ENCODE data around the gene PGS1. TPM values are rescaled to one million over a fixed set of nuclear protein-coding genes. Genes with fewer than 3 reads are reported as not detected.

PGS1 gene
- total RNA-seq, 1 experiment from 2014 or later: 25.7 TPM

DNA sequence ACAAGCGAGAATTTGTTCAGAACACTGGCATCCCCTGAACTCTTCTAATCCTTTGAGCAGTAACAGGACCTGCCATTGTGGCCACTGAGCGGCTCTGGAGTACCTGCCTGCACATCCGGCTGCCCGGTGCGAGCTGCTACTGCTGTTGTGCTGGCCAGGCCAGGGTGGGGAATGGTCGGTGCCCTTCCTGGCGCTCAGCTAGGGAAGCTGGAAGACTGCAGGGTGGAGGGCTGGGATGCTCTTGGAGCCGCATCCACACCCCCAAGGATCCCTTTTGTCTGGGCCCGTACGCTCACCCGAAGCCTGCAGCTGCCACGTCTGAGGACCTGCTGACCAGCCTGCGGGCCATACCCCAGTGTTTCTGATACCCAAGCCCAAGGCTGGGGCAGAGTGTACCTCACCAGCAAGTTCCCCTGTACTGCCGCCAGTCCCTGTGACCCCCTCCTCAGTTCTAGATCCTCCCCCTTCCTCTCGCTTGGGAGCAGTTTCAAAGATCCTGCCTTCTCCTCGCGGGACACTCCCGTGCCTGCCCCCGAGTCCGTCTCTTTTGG, 49.7 kb downstream of the PGS1 start:
- no peak overlapping the region for H3K4me3 Mint-ChIP-seq (ENCODE audit: unreplicated experiment)
- peaks cover 48% of the 10 kb centered on the region for H3K36me3 Mint-ChIP-seq (ENCODE audit: insufficient read depth, unreplicated experiment)
- intact Hi-C loops (cut with micrococcal nuclease): no loop called here
- no peak overlapping the region for H3K27ac Mint-ChIP-seq (ENCODE audit: low read depth, unreplicated experiment)
- H3K9me3 Mint-ChIP-seq (ENCODE audit: unreplicated experiment): no peaks in the 10 kb centered on the region
- H3K27me3 Mint-ChIP-seq (ENCODE audit: insufficient read depth, unreplicated experiment): no peaks in the 10 kb centered on the region
- ChIA-PET CTCF (interaction anchor here (0.6 to 0.7 kb wide), 3 partner anchors 130 to 194 kb away, joined by 3 read pairs; no protein-coding TSS in a partner anchor), POLR2A (no interaction called here)
- peaks cover 3% of the 10 kb centered on the region for H3K4me1 Mint-ChIP-seq (ENCODE audit: insufficient read depth, unreplicated experiment)
- BruUV-seq (replicated peaks): no TSS peak
- DNase-seq (ENCODE audit: unreplicated experiment): no peak
- TF ChIP-seq, protein P1, sequence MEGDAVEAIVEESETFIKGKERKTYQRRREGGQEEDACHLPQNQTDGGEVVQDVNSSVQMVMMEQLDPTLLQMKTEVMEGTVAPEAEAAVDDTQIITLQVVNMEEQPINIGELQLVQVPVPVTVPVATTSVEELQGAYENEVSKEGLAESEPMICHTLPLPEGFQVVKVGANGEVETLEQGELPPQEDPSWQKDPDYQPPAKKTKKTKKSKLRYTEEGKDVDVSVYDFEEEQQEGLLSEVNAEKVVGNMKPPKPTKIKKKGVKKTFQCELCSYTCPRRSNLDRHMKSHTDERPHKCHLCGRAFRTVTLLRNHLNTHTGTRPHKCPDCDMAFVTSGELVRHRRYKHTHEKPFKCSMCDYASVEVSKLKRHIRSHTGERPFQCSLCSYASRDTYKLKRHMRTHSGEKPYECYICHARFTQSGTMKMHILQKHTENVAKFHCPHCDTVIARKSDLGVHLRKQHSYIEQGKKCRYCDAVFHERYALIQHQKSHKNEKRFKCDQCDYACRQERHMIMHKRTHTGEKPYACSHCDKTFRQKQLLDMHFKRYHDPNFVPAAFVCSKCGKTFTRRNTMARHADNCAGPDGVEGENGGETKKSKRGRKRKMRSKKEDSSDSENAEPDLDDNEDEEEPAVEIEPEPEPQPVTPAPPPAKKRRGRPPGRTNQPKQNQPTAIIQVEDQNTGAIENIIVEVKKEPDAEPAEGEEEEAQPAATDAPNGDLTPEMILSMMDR (IDR thresholded peaks at IDR 0.05; ENCODE audit: unreplicated experiment): no peak

DNA sequence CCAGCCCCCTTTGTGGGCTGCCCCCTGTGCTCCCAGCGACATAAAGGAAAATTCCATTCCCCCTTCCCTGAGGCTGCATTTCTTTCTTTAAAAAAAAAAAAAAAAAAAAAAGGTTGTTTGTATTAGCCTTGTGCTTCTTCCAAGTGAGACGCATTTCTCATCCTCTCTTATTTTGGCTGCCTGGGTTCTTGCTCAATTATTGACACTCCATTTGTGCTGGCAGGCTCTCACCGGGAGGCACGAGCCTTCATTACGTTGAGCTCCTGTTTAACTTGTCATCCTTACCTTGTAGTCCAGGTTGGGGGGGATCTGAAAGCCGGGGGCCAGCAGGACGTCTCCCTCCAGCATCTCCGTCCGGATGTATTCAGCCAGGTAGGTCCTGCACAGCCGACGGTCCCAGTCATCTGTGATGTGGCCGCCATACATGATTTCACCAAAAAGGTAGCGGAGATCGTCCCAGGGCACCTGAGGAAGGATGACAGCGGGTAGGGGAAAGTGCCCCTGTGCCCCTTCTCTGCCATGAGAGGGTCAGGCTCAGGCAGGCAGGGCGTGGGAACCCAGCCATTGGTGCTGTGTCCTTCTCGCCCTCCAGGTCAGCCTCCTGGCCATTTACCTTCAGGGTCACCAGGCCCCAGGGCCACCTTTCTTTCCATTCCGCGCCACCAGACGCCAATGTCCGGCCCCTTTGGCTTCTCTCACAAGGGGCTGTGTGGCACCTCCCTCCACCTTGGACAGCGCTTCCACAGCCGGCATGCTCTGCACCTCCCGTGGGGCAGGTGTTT, 50.6 kb downstream of the PGS1 start:
- intact Hi-C loops (cut with micrococcal nuclease): no loop called here
- Mint-ChIP-seq H3K27me3 (ENCODE audit: insufficient read depth, unreplicated experiment) (no peaks in the 10 kb centered on the region), H3K4me1 (ENCODE audit: insufficient read depth, unreplicated experiment) (no peaks in the 10 kb centered on the region), H3K36me3 (ENCODE audit: insufficient read depth, unreplicated experiment) (peaks cover 41% of the 10 kb centered on the region), H3K9me3 (ENCODE audit: unreplicated experiment) (no peaks in the 10 kb centered on the region), H3K27ac (ENCODE audit: low read depth, unreplicated experiment) (no peak overlapping the region), H3K4me3 (ENCODE audit: unreplicated experiment) (no peak overlapping the region)
- no peak for DNase-seq (ENCODE audit: unreplicated experiment)
- POLR2A ChIA-PET: no interaction called here
- CTCF ChIA-PET: interaction anchor here (0.7 kb wide), 1 partner anchor 195 kb away, joined by 3 read pairs; no protein-coding TSS in a partner anchor
- no TSS peak for BruUV-seq (replicated peaks)
- TF ChIP-seq, protein P1 (IDR thresholded peaks at IDR 0.05; ENCODE audit: unreplicated experiment): no peak

DNA sequence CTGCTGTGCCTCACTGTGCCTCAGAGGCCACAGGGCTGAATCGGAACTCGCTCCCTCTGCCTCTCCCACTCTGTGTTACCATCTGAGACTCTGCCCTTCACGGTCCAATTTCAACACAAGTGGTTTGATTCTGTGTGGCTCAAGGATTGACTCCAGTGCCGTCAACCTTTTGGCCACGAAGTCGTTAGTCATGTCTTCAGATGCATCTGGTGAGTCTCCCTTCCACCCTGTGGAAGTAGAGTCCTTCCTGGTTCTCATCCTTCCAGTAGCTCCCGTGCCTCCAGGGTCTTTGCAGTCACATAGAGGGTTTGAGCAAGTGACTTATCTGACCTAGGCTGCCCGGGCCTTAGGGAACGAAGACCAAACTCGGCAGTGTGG, 51.2 kb downstream of the PGS1 start:
- no peak overlapping the region for H3K27ac Mint-ChIP-seq (ENCODE audit: low read depth, unreplicated experiment)
- no peak overlapping the region for H3K4me3 Mint-ChIP-seq (ENCODE audit: unreplicated experiment)
- H3K4me1 Mint-ChIP-seq (ENCODE audit: insufficient read depth, unreplicated experiment): no peaks in the 10 kb centered on the region
- TF ChIP-seq, protein P1 (IDR thresholded peaks at IDR 0.05; ENCODE audit: unreplicated experiment): no peak
- H3K36me3 Mint-ChIP-seq (ENCODE audit: insufficient read depth, unreplicated experiment): peaks cover 35% of the 10 kb centered on the region
- intact Hi-C loops (cut with micrococcal nuclease): no loop called here
- no TSS peak for BruUV-seq (replicated peaks)
- DNase-seq (ENCODE audit: unreplicated experiment): no peak
- ChIA-PET CTCF (no interaction called here), POLR2A (no interaction called here)
- no peaks in the 10 kb centered on the region for H3K9me3 Mint-ChIP-seq (ENCODE audit: unreplicated experiment)
- H3K27me3 Mint-ChIP-seq (ENCODE audit: insufficient read depth, unreplicated experiment): no peaks in the 10 kb centered on the region

DNA sequence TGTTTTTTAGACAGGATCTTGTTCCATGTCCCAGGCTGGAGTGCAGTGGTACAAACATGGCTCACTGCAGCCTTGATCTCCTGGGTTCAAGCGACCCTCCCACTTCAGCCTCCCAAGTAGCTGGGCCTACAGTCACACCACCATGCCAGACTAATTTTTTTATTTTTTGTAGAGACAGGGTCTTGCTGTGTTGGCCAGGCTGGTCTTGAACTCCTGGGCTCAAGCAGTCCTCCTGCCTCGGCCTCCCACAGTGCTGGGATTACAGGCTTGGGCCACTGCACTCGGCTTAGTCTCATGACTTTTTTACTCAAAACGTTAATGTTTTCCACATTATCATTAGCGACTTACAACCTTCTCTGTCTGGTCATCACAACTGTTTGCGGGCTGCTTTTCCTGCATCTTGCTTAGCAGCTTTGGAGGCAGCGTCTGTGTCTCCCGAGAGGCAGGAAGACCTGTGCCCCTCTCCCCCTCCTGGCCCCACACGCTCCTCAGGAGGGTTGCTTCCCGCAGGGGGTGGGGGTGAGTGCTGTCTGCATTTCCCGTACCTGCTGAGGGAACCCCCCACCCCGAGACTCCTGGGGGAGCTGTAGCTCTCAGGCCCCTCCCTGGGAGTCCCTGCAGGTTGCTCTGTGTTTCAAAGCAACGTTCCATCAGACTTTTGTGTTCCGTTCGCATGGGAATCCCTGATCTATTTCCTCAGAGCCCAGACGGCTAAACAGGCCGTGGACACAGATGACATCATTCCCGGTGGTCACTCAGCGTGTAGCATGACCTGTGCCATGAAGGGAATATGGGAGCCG, 52.6 kb downstream of the PGS1 start:
- H3K9me3 Mint-ChIP-seq (ENCODE audit: unreplicated experiment): no peaks in the 10 kb centered on the region
- CTCF ChIA-PET: interaction anchor here (0.9 kb wide), 1 partner anchor 9 kb away, joined by 3 read pairs; no protein-coding TSS in a partner anchor
- H3K27ac Mint-ChIP-seq (ENCODE audit: low read depth, unreplicated experiment): no peak overlapping the region
- no peak for DNase-seq (ENCODE audit: unreplicated experiment)
- no peaks in the 10 kb centered on the region for H3K4me1 Mint-ChIP-seq (ENCODE audit: insufficient read depth, unreplicated experiment)
- H3K27me3 Mint-ChIP-seq (ENCODE audit: insufficient read depth, unreplicated experiment): no peaks in the 10 kb centered on the region
- TF ChIP-seq, protein P1 (IDR thresholded peaks at IDR 0.05; ENCODE audit: unreplicated experiment): no peak
- H3K36me3 Mint-ChIP-seq (ENCODE audit: insufficient read depth, unreplicated experiment): peaks cover 27% of the 10 kb centered on the region
- POLR2A ChIA-PET: interaction anchor here (0.6 kb wide), 1 partner anchor 1311 kb away, joined by 3 read pairs; no protein-coding TSS in a partner anchor
- BruUV-seq (replicated peaks): no TSS peak
- intact Hi-C loops (cut with micrococcal nuclease): no loop called here
- no peak overlapping the region for H3K4me3 Mint-ChIP-seq (ENCODE audit: unreplicated experiment)
